NCI-H526 treated with DMSO at 0.1 percent for 48 hours (cell line): ENCODE measurements around the gene SREBF2.

Experiments used
- DNase-seq: peaks from one replicate; lab custom pipeline; 2025; lab: John Stamatoyannopoulos, UW

Gene SREBF2

GRCh38 chr22:41908411-41909309 is 75.8 kb downstream of the SREBF2 start:
- no peak for DNase-seq

GRCh38 chr22:41909310-41910049 is 76.6 kb downstream of the SREBF2 start:
- DNase-seq = peak; percentile 8

GRCh38 chr22:41910050-41911000 is 77.4 kb downstream of the SREBF2 start:
- DNase-seq = no peak

GRCh38 chr22:41911001-41911611 is 78.2 kb downstream of the SREBF2 start:
- no peak for DNase-seq

- no peak for DNase-seq
These were observed 79.6 kb downstream of the SREBF2 start for GRCh38 chr22:41912338-41913039.

GRCh38 chr22:41913040-41913719 is 80.3 kb downstream of the SREBF2 start:
- DNase-seq = no peak

GRCh38 chr22:41913842-41914534 is 81.1 kb downstream of the SREBF2 start:
- DNase-seq = no peak

GRCh38 chr22:41914611-41915034 is 81.7 kb downstream of the SREBF2 start:
- DNase-seq = no peak

- no peak for DNase-seq
These were observed 82.3 kb downstream of the SREBF2 start, which contains the start of gene SHISA8 for GRCh38 chr22:41915035-41915785. SHISA8 (minus strand) TSS chr22:41915074; CDS start chr22:41914667, 407 bp downstream.

GRCh38 chr22:41915786-41916493 is 83.0 kb downstream of the SREBF2 start:
- DNase-seq = no peak

- no peak for DNase-seq
These were observed 83.9 kb downstream of the SREBF2 start for GRCh38 chr22:41916745-41917358.

- no peak for DNase-seq
These were observed 84.5 kb downstream of the SREBF2 start for GRCh38 chr22:41917375-41917902.

GRCh38 chr22:41917903-41918791 is 85.2 kb downstream of the SREBF2 start:
- no peak for DNase-seq

GRCh38 chr22:41919357-41920224 is 86.7 kb downstream of the SREBF2 start:
- DNase-seq = no peak

- DNase-seq = no peak
These were observed 87.5 kb downstream of the SREBF2 start for GRCh38 chr22:41920271-41920976.
